Retinal pigment epithelial cell (primary cell): ENCODE data around the gene SUPT7L.
A peak's percentile ranks its signal among the peaks of the same experiment; 100 is the strongest.
"Not testable (repeated sequence)": the region's sequence is repeated elsewhere in the genome, so short reads cannot be mapped to it uniquely, and the experiment has no call there.

ENCODE experiments used
- DNase-seq: peaks from one replicate; pipeline ENCODE4 v3.0.0-alpha.2; 2010; ENCODE audit warnings: low read depth
- H3K4me3 ChIP-seq: 2 replicates; pipeline ENCODE4 v1.5.1; 2011; ENCODE audit warnings: mild to moderate bottlenecking, low read length, control low read depth, moderate library complexity
- TF ChIP-seq, protein P1 (sequence below): conservative IDR thresholded peaks from 2 replicates; pipeline ENCODE4 v1.5.1; 2011; ENCODE audit warnings: low read depth, low read length, control low read depth, inconsistent platforms

SUPT7L gene

DNA sequence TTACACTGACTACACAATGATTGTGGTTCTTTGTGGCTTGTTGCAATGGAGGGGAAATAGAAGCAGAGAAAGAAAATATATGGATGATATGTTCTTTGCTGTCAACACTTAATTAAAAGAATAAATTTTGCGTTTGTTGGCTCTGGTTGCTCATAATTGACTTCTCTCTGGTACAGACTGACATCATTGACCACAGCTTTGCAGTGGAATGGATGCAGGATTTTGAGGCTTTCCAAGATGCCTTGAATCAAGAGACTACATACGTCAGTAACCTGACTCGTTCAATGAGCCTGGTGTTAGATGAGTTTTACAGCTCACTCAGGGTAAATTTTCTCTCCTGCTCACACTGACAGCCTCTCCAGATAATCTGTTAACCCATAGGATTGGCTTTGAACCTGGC is 24.7 kb downstream of the SUPT7L start:
- no peak overlapping the region for H3K4me3 ChIP-seq
- TF ChIP-seq, protein P1, sequence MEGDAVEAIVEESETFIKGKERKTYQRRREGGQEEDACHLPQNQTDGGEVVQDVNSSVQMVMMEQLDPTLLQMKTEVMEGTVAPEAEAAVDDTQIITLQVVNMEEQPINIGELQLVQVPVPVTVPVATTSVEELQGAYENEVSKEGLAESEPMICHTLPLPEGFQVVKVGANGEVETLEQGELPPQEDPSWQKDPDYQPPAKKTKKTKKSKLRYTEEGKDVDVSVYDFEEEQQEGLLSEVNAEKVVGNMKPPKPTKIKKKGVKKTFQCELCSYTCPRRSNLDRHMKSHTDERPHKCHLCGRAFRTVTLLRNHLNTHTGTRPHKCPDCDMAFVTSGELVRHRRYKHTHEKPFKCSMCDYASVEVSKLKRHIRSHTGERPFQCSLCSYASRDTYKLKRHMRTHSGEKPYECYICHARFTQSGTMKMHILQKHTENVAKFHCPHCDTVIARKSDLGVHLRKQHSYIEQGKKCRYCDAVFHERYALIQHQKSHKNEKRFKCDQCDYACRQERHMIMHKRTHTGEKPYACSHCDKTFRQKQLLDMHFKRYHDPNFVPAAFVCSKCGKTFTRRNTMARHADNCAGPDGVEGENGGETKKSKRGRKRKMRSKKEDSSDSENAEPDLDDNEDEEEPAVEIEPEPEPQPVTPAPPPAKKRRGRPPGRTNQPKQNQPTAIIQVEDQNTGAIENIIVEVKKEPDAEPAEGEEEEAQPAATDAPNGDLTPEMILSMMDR: no peak
- no peak for DNase-seq

DNA sequence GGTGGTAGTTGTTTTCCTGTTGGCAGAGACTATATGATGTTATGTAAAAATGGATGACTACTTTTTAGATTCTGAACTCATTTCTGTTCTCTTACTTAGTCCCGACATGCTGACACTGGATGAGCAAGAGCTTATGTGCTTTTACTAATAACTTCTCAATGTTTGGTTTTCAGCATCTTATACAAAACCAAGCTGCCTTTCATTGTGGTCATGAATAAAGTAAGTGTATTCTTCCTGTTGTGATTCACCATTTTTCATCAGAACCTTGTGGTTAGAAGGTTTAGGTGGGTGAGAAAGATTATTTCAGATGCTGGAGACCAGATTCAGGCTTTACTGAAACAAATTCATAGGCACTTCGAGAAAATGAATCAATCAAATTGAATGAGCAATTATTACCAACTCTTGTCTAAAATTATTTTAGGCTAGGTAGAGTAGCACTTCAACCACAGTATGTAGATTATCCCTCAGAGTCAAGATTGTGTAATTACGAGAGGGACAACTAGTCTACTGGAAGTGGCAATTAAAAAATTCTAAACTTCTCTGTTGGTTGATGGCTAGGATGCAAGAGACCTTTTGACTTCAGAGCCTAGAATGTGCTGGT is 25.3 kb downstream of the SUPT7L start:
- TF ChIP-seq, protein P1: no peak
- H3K4me3 ChIP-seq: no peak overlapping the region
- DNase-seq: no peak

DNA sequence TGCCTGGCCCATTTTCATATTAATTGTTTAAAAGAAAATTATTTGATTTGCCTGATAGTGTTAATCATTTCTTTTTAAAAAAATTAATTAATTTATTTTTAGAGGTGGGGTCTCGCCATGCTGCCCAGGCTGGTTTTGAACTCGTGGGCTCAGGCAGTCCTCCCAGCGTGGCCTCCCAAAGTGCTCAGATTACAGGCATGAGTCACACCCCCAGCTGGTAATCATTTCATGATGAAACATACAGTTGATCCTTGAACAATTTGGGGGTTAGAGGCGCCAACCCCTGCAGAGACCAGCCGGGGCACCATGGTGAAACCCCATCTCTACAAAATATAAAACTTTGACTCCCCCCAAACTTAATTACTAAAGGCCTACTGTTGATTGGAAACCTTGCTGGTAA is 26.6 kb downstream of the SUPT7L start:
- no peak for DNase-seq
- TF ChIP-seq, protein P1: no peak
- no peak overlapping the region for H3K4me3 ChIP-seq

DNA sequence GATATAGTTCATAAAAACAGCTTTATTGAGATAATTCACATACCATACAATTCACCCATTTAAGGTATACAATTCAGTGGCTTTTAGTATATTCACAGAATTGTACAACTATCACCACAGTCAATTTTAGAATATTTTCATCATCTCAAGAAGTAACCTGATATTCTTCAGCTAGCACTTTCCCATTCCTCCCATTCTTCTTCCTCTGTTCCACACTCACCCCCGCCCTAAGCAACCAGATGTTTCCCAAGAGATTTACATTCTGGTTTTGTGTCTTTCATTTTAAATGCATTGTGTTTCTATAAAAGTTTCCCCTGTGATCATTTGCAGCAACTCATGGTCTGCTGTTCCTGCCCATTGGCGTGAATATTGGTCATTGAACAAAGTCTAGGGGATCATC is 29.1 kb downstream of the SUPT7L start:
- H3K4me3 ChIP-seq: no peak overlapping the region
- TF ChIP-seq, protein P1: no peak
- DNase-seq: no peak

DNA sequence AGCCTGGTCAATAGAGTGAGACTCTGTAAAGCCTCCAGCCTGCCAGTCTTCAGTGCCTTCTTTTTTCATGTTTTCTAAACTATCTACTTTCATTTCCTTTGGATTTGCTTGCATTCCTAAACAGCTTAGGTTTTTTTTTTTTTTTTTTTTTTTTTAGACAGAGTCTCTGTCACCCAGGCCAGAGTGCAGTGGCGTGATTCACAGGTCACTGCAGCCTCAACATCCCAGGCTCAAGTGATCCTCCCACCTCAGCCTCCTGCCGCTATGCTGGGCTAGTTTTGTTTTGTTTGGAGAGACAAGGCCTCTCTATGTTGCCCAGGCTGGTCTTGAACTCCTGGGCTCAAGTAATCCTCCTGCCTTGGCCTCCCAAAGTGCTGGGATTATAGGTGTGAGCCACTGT is 33.2 kb downstream of the SUPT7L start:
- not testable (repeated sequence) for H3K4me3 ChIP-seq

DNA sequence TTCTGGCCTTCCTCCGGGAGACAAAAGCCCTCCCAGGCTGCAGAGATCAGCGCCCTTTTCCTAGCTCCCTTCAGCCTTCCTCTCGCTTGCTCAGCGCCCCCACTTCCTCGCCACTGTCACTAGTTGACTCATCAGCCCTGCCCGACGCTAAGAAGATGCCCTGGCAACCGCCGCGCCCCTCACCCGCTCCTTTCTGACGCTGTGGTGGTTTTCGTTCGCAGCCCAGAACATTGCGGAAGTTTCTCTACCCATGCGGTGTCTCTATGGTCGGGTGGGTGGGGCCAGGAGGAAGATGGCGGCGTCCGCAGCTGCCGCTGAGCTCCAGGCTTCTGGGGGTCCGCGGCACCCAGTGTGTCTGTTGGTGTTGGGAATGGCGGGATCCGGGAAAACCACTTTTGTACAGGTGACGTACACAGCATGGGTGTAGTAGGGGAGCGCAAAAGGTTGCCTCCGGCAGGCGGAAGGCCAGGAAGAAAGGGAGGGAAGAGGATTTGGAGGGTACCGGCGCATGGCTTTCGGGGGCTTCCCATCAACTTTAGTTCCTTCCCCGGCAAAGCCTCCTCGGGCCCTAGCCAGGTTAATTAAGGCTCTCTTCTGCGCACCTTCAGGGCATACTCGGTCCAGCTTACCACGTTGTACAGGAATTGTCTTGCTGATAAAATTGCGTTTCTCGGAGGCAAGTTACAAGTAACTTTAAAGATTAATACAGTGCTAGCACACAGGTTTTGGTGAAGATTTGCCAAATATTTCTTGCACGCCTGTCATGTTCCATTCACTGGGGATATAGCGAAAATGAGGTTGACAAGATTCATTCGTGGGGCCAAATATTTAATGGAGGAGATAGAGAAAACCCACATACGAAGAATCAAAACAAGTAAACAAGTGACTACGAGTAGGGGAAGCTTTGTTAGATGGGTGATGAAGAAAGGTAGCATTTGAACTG is 34.4 kb downstream of the SUPT7L start, which contains the start of the genes CCDC121 and GPN1:
TSS of gene CCDC121 (minus strand) at position 246 of the 943 bp plus-strand sequence. CDS start 1,213 bp downstream, outside the sequence.
TSS of gene GPN1 (plus strand) at position 284 of the 943 bp plus-strand sequence. CDS start at position 293, 9 bp downstream.
- peak within 1 kb of the TSS; percentile 99 for H3K4me3 ChIP-seq
- DNase-seq: peak; percentile 64
- TF ChIP-seq, protein P1: no peak

More for the DNA sequence above, 33.2 kb downstream of the SUPT7L start:
- DNase-seq: not testable (repeated sequence)

DNA sequence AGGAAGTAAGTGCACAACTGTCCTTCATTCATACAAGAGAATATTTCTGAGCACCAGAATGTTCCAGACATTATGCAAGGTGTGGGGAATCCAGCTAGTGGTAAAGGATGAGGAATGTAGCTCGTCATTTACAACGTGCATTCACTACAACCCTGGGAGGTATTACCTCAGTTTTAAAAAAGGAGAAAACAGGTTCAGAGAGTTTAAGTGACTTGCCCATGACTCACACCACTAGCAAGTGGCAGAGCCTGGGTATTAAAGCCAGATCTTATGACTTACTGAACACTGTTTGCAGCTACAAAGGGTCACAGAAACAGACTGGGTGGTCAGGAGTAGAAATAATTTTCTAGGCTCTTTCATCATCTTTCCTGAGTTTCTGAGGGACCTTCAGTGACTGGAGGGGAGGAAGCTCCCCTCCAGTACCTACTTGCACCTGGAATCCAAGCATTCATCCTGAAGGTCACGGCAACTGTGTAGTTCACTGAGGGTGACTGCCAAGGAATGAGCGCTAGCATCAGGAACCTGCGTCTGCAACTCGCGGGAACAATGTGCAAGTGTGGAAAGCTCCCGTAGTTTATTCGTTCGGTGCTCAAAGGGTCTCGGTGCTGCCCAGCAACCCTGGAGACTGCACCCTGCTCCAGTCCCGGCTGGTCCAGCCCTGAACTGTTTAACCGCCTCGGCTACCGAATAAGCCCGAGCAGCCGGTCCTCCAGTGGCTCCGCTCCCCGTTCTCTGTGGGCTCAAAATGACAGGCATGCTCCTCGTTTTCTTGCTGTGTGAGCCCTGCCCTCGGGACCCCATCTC is 35.2 kb downstream of the SUPT7L start:
- DNase-seq: peak; percentile 96
- TF ChIP-seq, protein P1: no peak
- H3K4me3 ChIP-seq: peak overlapping the region; percentile 99

DNA sequence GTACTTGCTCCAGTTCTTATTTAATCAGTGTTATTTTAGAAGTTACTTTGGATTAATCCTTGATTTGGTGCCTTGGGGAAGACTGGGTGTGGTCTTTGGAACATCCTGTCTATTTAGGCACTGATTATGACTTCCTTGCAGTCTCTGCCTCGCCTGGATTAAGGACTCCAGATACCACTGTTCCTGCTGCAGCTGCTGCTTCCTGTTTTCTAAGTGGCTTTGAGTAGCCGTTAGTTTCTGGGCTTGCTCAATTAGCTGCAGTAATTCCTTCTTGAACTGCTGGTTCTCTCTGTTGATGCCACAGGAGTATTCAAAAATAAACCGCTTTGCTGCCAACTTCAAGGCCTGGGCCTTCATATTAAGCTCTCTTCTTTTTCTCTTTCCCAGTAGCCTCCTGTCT is 36.5 kb downstream of the SUPT7L start:
- DNase-seq: peak; percentile 35

DNA sequence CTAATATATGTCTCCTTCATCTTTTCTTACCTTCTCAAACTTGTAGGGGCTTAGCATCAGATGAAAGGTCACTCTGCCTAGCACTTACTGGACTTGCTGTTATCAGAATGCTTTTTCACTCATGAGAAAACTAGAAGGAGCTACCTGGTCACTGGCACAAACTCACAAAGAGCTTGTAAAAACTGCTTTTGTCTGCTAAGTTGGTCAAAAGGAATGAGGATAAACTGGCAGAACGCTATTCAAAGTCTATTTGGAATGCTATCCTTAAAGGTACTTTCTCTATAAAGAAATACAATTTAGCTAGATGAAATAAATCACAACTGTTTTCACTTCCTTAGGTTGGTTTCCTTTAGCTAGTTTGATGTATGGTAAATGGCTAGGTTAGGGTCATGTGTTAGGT is 37.1 kb downstream of the SUPT7L start:
- H3K4me3 ChIP-seq, DNase-seq: not testable (repeated sequence)

More for the DNA sequence above, 36.5 kb downstream of the SUPT7L start:
- not testable (repeated sequence) for H3K4me3 ChIP-seq
